Endothelial cell of umbilical vein (primary cell): ENCODE results near the gene GRID2. TPM values are rescaled to one million over a fixed set of nuclear protein-coding genes. Genes with fewer than 3 reads are reported as not detected.

Source experiments
- BruUV-seq: library from RNA; stranded (reverse); fragments of 400-500 nt; replicated peaks from 2 replicates; lab custom pipeline; 2021; lab: Mats Ljungman, UMichigan
- CTCF ChIA-PET: fragments of 300-600, 350-600 bp; sonication (Branson Sonifier 250); formaldehyde crosslinking; loops from one replicate; lab custom pipeline; 2021; ENCODE audit warnings: antibody characterized with exemption, inconsistent platforms; lab: Charles Lee
- POLR2A ChIA-PET: fragments of 300-600, 350-600 bp; sonication (Branson Sonifier 250); formaldehyde crosslinking; loops from one replicate; lab custom pipeline; 2021; ENCODE audit warnings: antibody characterized with exemption, inconsistent platforms; lab: Charles Lee
- DNase-seq: peaks from one replicate; pipeline ENCODE4 v3.0.0-alpha.2; 2011; ENCODE audit warnings: low read depth, low spot score
- FAIRE-seq: peaks from 2 replicates; lab custom pipeline; 2011; peaks lifted over from hg19 to GRCh38; lab: Jason Lieb, UNC
- H2AFZ ChIP-seq: 2 replicates; pipeline ENCODE4 v1.6.0; 2012; ENCODE audit warnings: low read depth, low read length, control low read depth, inconsistent platforms
- H3K27ac ChIP-seq: 2 replicates; pipeline ENCODE4 v1.5.1; 2011; ENCODE audit warnings: low read depth, mild to moderate bottlenecking, control low read depth, low read length, moderate library complexity; ENCODE audit not compliant: insufficient read depth
- H3K27me3 ChIP-seq, 2 experiments: 2 replicates each; pipeline versions ENCODE4 v1.6.0 to v1.6.1; 2011; ENCODE audit warnings: low read length in 2 of 2, mixed read lengths in 1 of 2; ENCODE audit not compliant: control insufficient read depth in 2 of 2, insufficient read depth in 2 of 2
- H3K36me3 ChIP-seq, 2 experiments: 2 replicates in 1 of 2; 3 replicates in 1 of 2; pipeline ENCODE4 v1.5.1; 2011; ENCODE audit warnings: low read length in 2 of 2, mild to moderate bottlenecking in 1 of 2, moderate library complexity in 1 of 2; ENCODE audit not compliant: control insufficient read depth in 2 of 2, insufficient read depth in 2 of 2; ENCODE audit errors: extremely low read depth in 1 of 2
- H3K4me1 ChIP-seq: 3 replicates; pipeline ENCODE4 v1.5.1; 2011; ENCODE audit warnings: mild to moderate bottlenecking, low read length; ENCODE audit not compliant: control insufficient read depth, insufficient read depth; ENCODE audit errors: extremely low read depth
- H3K4me2 ChIP-seq: 2 replicates; pipeline ENCODE4 v1.6.1; 2011; ENCODE audit warnings: low read length, control low read depth, mixed read lengths; ENCODE audit not compliant: insufficient read depth
- H3K4me3 ChIP-seq, 3 experiments: fragments of 200-600 bp in 1 of 3; sonication (generic), shearing (Covaris generic) in 1 of 3; replicated peaks in 1 of 3; 2 replicates each; pipeline ENCODE4 v1.5.1; 2011 to 2016; ENCODE audit warnings: control low read depth in 3 of 3, low read length in 3 of 3, mild to moderate bottlenecking in 2 of 3, inconsistent platforms in 1 of 3, low read depth in 1 of 3, moderate library complexity in 1 of 3; ENCODE audit not compliant: insufficient read depth in 1 of 3
- H3K79me2 ChIP-seq: 2 replicates; pipeline ENCODE4 v1.6.0; 2012; ENCODE audit warnings: low read length, inconsistent platforms; ENCODE audit not compliant: control insufficient read depth, insufficient read depth
- H3K9ac ChIP-seq: replicated peaks from 2 replicates; pipeline ENCODE3; 2011; ENCODE audit warnings: low read length, control low read depth; ENCODE audit not compliant: insufficient read depth; ENCODE audit errors: extremely low read depth
- H3K9me1 ChIP-seq: replicated peaks from 3 replicates; pipeline ENCODE4 v1.6.0; 2011; ENCODE audit warnings: mild to moderate bottlenecking, low read length; ENCODE audit not compliant: control insufficient read depth, insufficient read depth; ENCODE audit errors: extremely low read depth
- H3K9me3 ChIP-seq: replicated peaks from 2 replicates; pipeline ENCODE4 v1.5.1; 2012; ENCODE audit warnings: low read length, inconsistent platforms; ENCODE audit not compliant: control insufficient read depth, insufficient read depth
- H4K20me1 ChIP-seq: replicated peaks from 2 replicates; pipeline ENCODE3; 2011; ENCODE audit warnings: mild to moderate bottlenecking, low read length; ENCODE audit not compliant: control insufficient read depth, insufficient read depth; ENCODE audit errors: extremely low read depth
- EZH2 ChIP-seq: IDR thresholded peaks from 2 replicates; pipeline ENCODE4 v1.6.1; 2012; ENCODE audit warnings: borderline replicate concordance, low read depth, mild to moderate bottlenecking, moderate library complexity, low read length, inconsistent platforms; ENCODE audit not compliant: severe bottlenecking
- FOS ChIP-seq: IDR thresholded peaks from 2 replicates; pipeline ENCODE4 v1.6.1; 2011; ENCODE audit warnings: mild to moderate bottlenecking, low read length, moderate library complexity, borderline replicate concordance; ENCODE audit not compliant: insufficient read depth
- GATA2 ChIP-seq: IDR thresholded peaks from 2 replicates; pipeline ENCODE4 v1.7.0; 2011; ENCODE audit warnings: low read depth, mild to moderate bottlenecking, moderate library complexity, mixed read lengths, low read length; ENCODE audit not compliant: insufficient read length, insufficient read depth
- JUN ChIP-seq: IDR thresholded peaks from 2 replicates; pipeline ENCODE4 v1.6.1; 2011; ENCODE audit warnings: borderline replicate concordance, low read depth; ENCODE audit not compliant: insufficient read length, insufficient read depth
- MYC ChIP-seq: IDR thresholded peaks from one replicate; pipeline ENCODE4 v1.6.1; 2011; ENCODE audit warnings: mild to moderate bottlenecking, low read depth, low read length
- POLR2A ChIP-seq: IDR thresholded peaks from 2 replicates; pipeline ENCODE4 v1.6.1; 2012; ENCODE audit warnings: low read depth, mild to moderate bottlenecking, control low read depth, low read length
- POLR2AphosphoS5 ChIP-seq: IDR thresholded peaks from 2 replicates; pipeline ENCODE4 v1.6.1; 2012; ENCODE audit warnings: low read depth, mild to moderate bottlenecking, control low read depth, low read length, moderate library complexity; ENCODE audit not compliant: insufficient read depth
- dilution Hi-C: fragments of 300-500 bp; cut with MboI; formaldehyde crosslinking; loops from one replicate; pipeline ENCODE4 v1.15.0; 2019; ENCODE audit warnings: low sequenced_read_pairs; ENCODE audit not compliant: extremely low pct_ligation_motif_present
- intact Hi-C: fragments of 100-400 bp; cut with micrococcal nuclease; formaldehyde crosslinking; loops from one replicate; pipeline ENCODE4 v1.10.0; 2022
- polyA plus RNA-seq, 4 experiments: library from polyadenylated mRNA; depleted of rRNA in 3 of 4; stranded (reverse) in 3 of 4; unstranded in 1 of 4; fragments of >200 nt; gene quantifications; 2 replicates each; pipeline versions ENCODE4 v1.2.1 to v1.2.3, GENCODE V29; 2011 to 2012; ENCODE audit warnings: missing spikeins in 1 of 4
- total RNA-seq: library from RNA; stranded (reverse); gene quantifications from 2 replicates; pipeline ENCODE4 v1.2.3, GENCODE V29; 2021
- TF ChIP-seq, protein P1 (sequence below), 2 donors: IDR thresholded peaks; 1 replicate in 1 of 2; 2 replicates in 1 of 2; pipeline ENCODE4 v1.5.1; 2011; ENCODE audit warnings: low read length in 2 of 2, mild to moderate bottlenecking in 2 of 2, moderate library complexity in 2 of 2, control low read depth in 1 of 2, inconsistent platforms in 1 of 2, low read depth in 1 of 2; ENCODE audit not compliant: insufficient read depth in 1 of 2; ENCODE audit errors: extremely low read depth in 1 of 2
- TF ChIP-seq, protein P2 (sequence below): IDR thresholded peaks from 2 replicates; pipeline ENCODE4 v1.6.1; 2011; ENCODE audit not compliant: insufficient read depth, insufficient read length

GRID2 gene
- total and polyA plus RNA-seq, 2 donors (not counting 3 experiments of a cell fraction or from before 2014, with no cell fraction given) = not detected

DNA sequence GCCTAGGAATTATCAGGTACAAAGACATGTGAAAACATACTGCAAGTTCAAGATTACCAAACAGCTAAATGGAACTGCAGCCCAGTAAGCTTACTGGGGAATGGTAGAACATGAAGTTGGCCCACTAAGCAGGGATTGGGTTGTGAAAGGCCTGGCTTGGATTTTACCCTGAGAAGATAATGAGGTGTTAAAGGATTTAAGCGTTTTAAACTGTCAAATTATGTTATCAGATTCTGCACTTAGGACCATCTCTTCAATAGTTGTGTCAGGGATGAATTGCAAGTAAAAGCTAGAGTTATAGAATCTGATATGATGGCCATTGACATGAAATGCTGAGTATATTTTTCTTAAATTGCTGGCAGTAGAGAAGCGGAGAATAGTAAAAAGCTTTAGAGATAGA is 225.7 kb downstream of the GRID2 start:
- Histone ChIP-seq H3K4me1 (no peaks in the 10 kb centered on the region), H3K27me3 (no peaks in the 10 kb centered on the region), H3K9me3 (no peaks in the 10 kb centered on the region), H3K27ac (no peak overlapping the region), H3K79me2 (no peaks in the 10 kb centered on the region), H3K36me3 (no peaks in the 10 kb centered on the region), H2AFZ (no peak overlapping the region), H3K4me2 (no peak overlapping the region), H3K9ac (no peak overlapping the region), H3K4me3 (no peak overlapping the region), H3K9me1 (no peaks in the 10 kb centered on the region), H4K20me1 (no peaks in the 10 kb centered on the region)
- dilution Hi-C loops = no loop called here
- ChIA-PET CTCF (no interaction called here), POLR2A (no interaction called here)
- no peak for TF ChIP-seq MYC
- TF ChIP-seq GATA2 = no peak
- TF ChIP-seq POLR2A = no peak
- TF ChIP-seq FOS = no peak
- TF ChIP-seq, protein P1, sequence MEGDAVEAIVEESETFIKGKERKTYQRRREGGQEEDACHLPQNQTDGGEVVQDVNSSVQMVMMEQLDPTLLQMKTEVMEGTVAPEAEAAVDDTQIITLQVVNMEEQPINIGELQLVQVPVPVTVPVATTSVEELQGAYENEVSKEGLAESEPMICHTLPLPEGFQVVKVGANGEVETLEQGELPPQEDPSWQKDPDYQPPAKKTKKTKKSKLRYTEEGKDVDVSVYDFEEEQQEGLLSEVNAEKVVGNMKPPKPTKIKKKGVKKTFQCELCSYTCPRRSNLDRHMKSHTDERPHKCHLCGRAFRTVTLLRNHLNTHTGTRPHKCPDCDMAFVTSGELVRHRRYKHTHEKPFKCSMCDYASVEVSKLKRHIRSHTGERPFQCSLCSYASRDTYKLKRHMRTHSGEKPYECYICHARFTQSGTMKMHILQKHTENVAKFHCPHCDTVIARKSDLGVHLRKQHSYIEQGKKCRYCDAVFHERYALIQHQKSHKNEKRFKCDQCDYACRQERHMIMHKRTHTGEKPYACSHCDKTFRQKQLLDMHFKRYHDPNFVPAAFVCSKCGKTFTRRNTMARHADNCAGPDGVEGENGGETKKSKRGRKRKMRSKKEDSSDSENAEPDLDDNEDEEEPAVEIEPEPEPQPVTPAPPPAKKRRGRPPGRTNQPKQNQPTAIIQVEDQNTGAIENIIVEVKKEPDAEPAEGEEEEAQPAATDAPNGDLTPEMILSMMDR (IDR thresholded peaks at IDR 0.05; ENCODE audit: extremely low read depth in 1 of 2, insufficient read depth in 1 of 2, low read depth in 1 of 2, low read length in 2 of 2) = no peak
- TF ChIP-seq POLR2AphosphoS5 = no peak
- no peak for TF ChIP-seq JUN
- TF ChIP-seq, protein P2, sequence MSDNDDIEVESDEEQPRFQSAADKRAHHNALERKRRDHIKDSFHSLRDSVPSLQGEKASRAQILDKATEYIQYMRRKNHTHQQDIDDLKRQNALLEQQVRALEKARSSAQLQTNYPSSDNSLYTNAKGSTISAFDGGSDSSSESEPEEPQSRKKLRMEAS = no peak
- no peak for TF ChIP-seq EZH2
- no peak for DNase-seq
- FAIRE-seq = no peak
- intact Hi-C loops = no loop called here
- BruUV-seq = no TSS peak
